ENCODE data around the gene EVC2. TPM values are rescaled to one million over a fixed set of nuclear protein-coding genes. Genes with fewer than 3 reads are reported as not detected.

Gene EVC2
- polyA plus RNA-seq, 1 donor (not counting 4 experiments of a cell fraction or from before 2014, with no cell fraction given): 1.7 TPM

GRCh38 chr4:5709207-5709575, 832 bp upstream of the EVC2 start:
- Histone ChIP-seq H2AFZ (ENCODE audit: control insufficient read depth, low read length) (no peak overlapping the region), H3K4me1 (ENCODE audit: control insufficient read depth, extremely low read depth, insufficient read depth, low read length) (peaks cover 50% of the 10 kb centered on the region), H3K9me1 (ENCODE audit: control insufficient read depth, extremely low read depth, insufficient read depth, low read length) (no peaks in the 10 kb centered on the region), H3K79me2 (ENCODE audit: control insufficient read depth, insufficient read depth, low read length) (peaks cover 37% of the 10 kb centered on the region), H3K27ac (ENCODE audit: control insufficient read depth, insufficient read depth, low read length) (peak overlapping the region; percentile 94), H3K4me3 (ENCODE audit: control insufficient read depth in 2 of 3, extremely low read depth in 1 of 3, insufficient read depth in 2 of 3, low read depth in 1 of 3, low read length in 3 of 3) (peak overlapping the region in 1 of 3 experiments; percentile 76), H3K9me3 (ENCODE audit: control insufficient read depth, low read depth, low read length) (no peaks in the 10 kb centered on the region), H4K20me1 (ENCODE audit: control insufficient read depth, extremely low read depth, insufficient read depth, low read length) (peaks cover 3% of the 10 kb centered on the region), H3K36me3 (ENCODE audit: control insufficient read depth in 2 of 2, extremely low read depth in 1 of 2, insufficient read depth in 2 of 2, low read length in 2 of 2) (peaks cover 0 to 5% of the 10 kb centered on the region in 2 experiments), H3K4me2 (ENCODE audit: control insufficient read depth, extremely low read depth, insufficient read depth, low read depth, low read length) (peak overlapping the region; percentile 71), H3K27me3 (ENCODE audit: control insufficient read depth, extremely low read depth, insufficient read depth, low read length) (no peaks in the 10 kb centered on the region), H3K9ac (ENCODE audit: control insufficient read depth, extremely low read depth, insufficient read depth, low read length) (peak overlapping the region; percentile 85)
- DNase-seq (ENCODE audit: low read depth, low spot score) (no peak), FAIRE-seq (no peak)
- TF ChIP-seq EZH2 (IDR thresholded peaks at IDR 0.05; ENCODE audit: low read length) (no peak), CTCF (optimal IDR thresholded peaks at IDR 0.05 in 1 of 3, IDR thresholded peaks at IDR 0.05 in 1 of 3, conservative IDR thresholded peaks at IDR 0.05 in 1 of 3; ENCODE audit: extremely low read depth in 1 of 3, insufficient read depth in 2 of 3, low read length in 3 of 3) (no peak)
- dilution Hi-C loops (cut with MboI; ENCODE audit: extremely low pct_ligation_motif_present, low sequenced_read_pairs): no loop called here

- Histone ChIP-seq H2AFZ (ENCODE audit: control insufficient read depth, low read length) (peak overlapping the region; percentile 91), H3K4me3 (ENCODE audit: control insufficient read depth in 2 of 3, extremely low read depth in 1 of 3, insufficient read depth in 2 of 3, low read depth in 1 of 3, low read length in 3 of 3) (peak overlapping the region; percentile 56 to 76 (median 68)), H3K9ac (ENCODE audit: control insufficient read depth, extremely low read depth, insufficient read depth, low read length) (peak overlapping the region; percentile 85), H3K27me3 (ENCODE audit: control insufficient read depth, extremely low read depth, insufficient read depth, low read length) (no peaks in the 10 kb centered on the region), H3K9me3 (ENCODE audit: control insufficient read depth, low read depth, low read length) (no peaks in the 10 kb centered on the region), H3K36me3 (ENCODE audit: control insufficient read depth in 2 of 2, extremely low read depth in 1 of 2, insufficient read depth in 2 of 2, low read length in 2 of 2) (peaks cover 0 to 6% of the 10 kb centered on the region in 2 experiments), H3K79me2 (ENCODE audit: control insufficient read depth, insufficient read depth, low read length) (peaks cover 31% of the 10 kb centered on the region), H3K27ac (ENCODE audit: control insufficient read depth, insufficient read depth, low read length) (peak overlapping the region; percentile 94), H3K4me1 (ENCODE audit: control insufficient read depth, extremely low read depth, insufficient read depth, low read length) (peaks cover 48% of the 10 kb centered on the region), H3K4me2 (ENCODE audit: control insufficient read depth, extremely low read depth, insufficient read depth, low read depth, low read length) (peak overlapping the region; percentile 71), H4K20me1 (ENCODE audit: control insufficient read depth, extremely low read depth, insufficient read depth, low read length) (peaks cover 3% of the 10 kb centered on the region), H3K9me1 (ENCODE audit: control insufficient read depth, extremely low read depth, insufficient read depth, low read length) (no peaks in the 10 kb centered on the region)
- DNase-seq (ENCODE audit: low read depth, low spot score) (no peak), FAIRE-seq (no peak)
- TF ChIP-seq EZH2 (IDR thresholded peaks at IDR 0.05; ENCODE audit: low read length) (no peak), CTCF (optimal IDR thresholded peaks at IDR 0.05 in 1 of 3, IDR thresholded peaks at IDR 0.05 in 1 of 3, conservative IDR thresholded peaks at IDR 0.05 in 1 of 3; ENCODE audit: extremely low read depth in 1 of 3, insufficient read depth in 2 of 3, low read length in 3 of 3) (no peak)
- dilution Hi-C loops (cut with MboI; ENCODE audit: extremely low pct_ligation_motif_present, low sequenced_read_pairs): no loop called here
Measured at GRCh38 chr4:5707778-5708448, 446 bp downstream of the EVC2 start.
